ENCODE measurements around the gene SMCO3.
"Not testable (repeated sequence)": the region's sequence is repeated elsewhere in the genome, so short reads cannot be mapped to it uniquely, and the experiment has no call there.

Gene SMCO3

GRCh38 chr12:14774074-14774905, 39.7 kb downstream of the SMCO3 start:
- DNase-seq, result peak; percentile 35 to 36

GRCh38 chr12:14773685-14774073, 40.3 kb downstream of the SMCO3 start:
- DNase-seq, result no peak

GRCh38 chr12:14772946-14773345, 41.0 kb downstream of the SMCO3 start:
- DNase-seq, result no peak

- DNase-seq, result peak; percentile 33 to 42
Measured at GRCh38 chr12:14771651-14772137, 42.3 kb downstream of the SMCO3 start.

DNA sequence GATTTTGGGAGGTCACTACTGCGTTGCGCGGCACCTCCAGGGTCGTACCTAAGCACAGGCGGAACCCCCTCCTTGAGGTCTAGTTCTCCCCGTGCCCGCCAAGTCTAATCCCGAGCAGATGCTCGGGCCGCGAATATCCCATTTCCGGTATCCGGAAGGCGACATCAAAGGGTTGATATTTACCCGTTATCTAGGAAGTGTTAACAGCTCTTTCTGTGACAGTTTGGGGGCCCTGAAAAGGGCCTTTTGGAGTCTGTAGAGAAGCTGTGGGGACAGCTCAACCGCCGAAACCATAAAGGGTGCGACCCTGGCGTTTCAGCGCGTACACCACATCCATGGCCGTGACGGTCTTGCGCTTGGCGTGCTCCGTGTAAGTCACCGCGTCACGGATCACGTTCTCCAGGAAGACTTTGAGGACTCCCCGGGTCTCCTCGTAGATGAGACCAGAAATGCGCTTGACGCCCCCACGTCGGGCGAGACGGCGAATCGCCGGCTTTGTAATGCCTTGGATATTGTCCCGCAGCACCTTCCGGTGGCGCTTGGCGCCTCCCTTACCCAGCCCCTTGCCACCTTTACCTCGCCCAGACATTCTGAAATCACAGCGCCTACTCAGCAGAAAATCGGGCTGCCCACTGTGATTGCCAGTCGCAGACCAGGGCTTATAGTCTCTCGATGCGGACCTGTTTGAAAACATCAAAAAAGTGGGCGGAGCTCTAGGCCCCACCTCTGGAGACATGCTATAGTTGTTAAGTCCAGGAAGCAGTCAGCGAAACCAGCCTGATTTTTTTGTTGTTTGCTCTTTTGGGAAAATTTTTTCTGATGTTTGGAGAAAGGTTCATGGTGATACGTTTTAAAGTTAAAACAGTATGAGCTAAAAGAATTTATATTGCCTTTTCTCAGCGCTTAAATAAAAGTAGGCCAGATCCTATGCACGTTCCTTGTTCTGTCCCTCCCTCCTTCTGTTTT, 43.2 kb downstream of the SMCO3 start:
- peak; percentile 52 to 54 for DNase-seq

DNA sequence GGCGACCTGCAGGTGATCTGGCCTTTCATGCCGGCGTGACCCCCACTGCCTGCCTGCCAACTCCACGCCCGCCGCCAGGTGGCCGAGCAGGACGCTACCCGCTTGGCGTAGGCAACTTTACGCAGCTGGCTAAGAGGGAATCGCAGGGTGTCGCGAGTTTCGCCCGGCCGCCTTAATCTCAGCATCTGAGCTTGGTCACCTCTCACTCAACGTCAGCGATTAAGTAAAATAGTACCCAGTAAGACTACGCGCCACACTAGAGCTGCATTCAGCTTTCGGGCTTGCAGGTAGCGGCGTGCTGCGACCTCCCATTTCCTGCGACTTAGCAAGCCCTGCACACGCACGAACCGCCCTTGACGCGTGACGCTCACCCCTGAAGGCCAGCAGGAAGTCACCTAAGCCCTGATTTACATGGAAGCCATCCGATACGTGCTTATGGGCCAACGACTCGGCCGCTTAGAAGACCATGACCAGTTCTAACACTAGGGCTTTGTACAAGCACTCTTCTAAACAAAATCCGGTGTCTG, 44.0 kb downstream of the SMCO3 start:
- DNase-seq, result peak; percentile 55 to 58

GRCh38 chr12:14769466-14769968, 44.5 kb downstream of the SMCO3 start:
- DNase-seq, result peak; percentile 30 to 34

- DNase-seq, result no peak
Measured at GRCh38 chr12:14768823-14769405, 45.1 kb downstream of the SMCO3 start.

DNA sequence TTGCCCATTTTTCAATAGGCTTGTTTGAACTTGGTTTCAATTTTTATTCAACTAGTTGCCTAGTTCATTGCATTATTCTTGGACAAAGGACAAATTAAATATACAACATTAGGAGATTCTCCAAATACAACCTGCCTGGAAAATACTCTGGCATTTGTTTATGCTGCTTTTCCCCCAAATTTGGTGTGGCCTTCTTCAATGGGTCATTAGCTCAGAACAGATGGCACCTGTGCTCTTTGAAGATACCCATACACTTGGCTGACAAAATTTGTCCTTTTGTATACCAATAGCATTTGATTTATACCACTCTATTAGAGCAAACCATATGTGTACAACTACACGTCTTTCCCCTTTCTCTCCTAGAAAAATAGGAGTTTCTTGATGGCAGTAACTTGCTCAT, 46.4 kb downstream of the SMCO3 start:
- DNase-seq, result no peak

GRCh38 chr12:14766649-14767215, 47.2 kb downstream of the SMCO3 start:
- no peak for DNase-seq

GRCh38 chr12:14766020-14766419, 48.0 kb downstream of the SMCO3 start:
- not testable (repeated sequence) for DNase-seq

DNA sequence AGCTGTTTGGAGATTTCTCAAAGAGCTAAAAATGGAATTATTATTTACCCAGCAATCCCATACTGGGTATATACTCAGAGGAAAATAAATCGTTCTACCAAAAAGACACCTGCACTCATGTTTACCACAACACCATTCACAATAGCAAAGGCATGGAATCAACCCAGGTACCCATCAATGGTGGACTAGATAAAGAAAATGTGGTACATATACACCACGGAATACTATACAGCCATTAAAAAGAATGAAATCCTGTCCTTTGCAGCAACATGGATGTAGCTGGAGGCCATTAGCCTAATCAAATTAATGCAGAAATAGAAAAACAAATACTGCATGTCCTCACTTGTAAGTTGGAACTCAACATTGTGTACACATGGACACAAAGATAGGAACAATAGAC, 48.6 kb downstream of the SMCO3 start:
- DNase-seq, result no peak

DNA sequence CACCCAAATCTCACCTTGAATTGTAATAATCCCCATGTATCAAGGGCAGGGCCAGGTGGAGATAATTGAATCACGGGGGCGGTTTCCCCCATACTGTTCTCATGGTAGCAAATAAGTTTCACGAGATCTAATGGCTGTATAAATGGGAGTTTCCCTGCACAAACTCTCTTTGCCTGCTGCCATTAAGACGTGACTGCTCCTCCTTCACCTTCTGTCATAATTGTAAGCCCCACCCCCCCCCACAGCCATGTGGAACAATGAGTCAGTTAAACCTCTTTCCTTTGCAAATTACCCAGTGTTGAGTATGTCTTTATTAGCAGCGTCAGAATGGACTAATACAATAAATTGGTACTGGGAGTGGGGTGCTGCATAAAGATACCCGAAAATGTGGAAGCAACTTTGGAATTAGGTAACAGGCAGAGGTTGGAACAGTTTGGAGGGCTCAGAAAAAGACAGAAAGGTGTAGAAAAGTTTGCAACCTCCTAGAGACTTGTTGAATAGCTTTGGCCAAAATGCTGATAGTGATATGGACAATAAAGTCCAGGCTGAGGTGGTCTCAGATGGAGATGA, 54.2 kb downstream of the SMCO3 start:
- not testable (repeated sequence) for DNase-seq

GRCh38 chr12:14756334-14757143, 57.4 kb downstream of the SMCO3 start:
- DNase-seq, result no peak
